ENCODE measurements around the gene AASDH. TPM values are rescaled to one million over a fixed set of nuclear protein-coding genes. Genes with fewer than 3 reads are reported as not detected.

Gene AASDH
- total and polyA plus RNA-seq, 2 of the 13 experiments (the other 11 are each of a cell fraction or from before 2014, with no cell fraction given) = 12.6 to 14.1 TPM

DNA sequence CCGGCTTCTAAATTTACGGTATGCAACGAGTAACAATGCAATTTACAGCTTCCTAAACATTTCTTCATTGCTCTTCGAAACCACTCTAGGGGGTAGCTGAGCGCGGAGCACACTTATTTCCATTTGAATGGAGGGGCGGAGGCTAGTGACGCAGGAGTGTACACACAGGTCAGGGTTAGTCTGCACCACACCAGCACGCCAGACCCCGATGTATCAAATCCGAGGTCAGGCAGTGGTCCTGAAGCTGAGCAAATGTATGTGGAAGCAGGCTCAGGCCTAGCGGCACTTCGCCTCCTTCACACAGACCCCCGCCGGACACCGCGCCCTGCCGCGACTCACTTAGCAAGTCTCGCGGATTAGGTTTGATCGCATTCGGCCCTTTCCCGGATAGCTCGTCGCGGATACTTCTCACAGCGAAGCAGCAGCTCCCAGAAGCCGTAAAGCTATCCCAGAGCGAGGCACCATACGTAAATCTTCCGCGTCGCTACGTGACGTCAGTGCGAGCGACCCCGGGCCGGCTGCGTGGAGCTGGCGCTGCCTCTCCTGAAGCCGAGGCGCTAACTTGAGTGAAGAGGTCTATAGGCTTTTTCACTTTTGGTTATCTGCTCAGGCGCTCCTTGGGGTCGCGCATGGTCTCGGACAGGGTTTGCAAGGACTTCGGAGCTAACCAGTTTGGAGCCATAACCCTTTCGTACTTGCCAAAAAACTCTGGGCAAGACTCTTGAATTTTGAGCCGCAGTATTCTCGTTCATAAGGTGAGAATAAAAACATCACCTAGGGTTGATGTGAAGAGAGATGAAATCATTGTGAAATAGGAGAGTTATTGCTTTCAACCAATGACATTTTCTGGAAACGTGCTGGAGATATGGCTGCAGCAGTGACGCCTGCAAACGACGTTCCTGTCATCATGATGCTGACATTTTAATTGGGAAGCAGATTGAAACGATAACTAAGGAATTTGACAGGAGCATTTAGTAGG is at the start of gene AASDH (continued):
- no peak for TF ChIP-seq ZNF747 (CRISPR knock-in tag; IDR thresholded peaks at IDR 0.05; ENCODE audit: borderline replicate concordance)
- no peak for TF ChIP-seq SRSF4 (IDR thresholded peaks at IDR 0.05; ENCODE audit: low read depth, low read length, poor library complexity, severe bottlenecking)
- no peak for TF ChIP-seq ZNF720 (CRISPR knock-in tag; IDR thresholded peaks at IDR 0.05)
- peak; percentile 85 for TF ChIP-seq MIER3 (CRISPR knock-in tag; IDR thresholded peaks at IDR 0.05; ENCODE audit: borderline replicate concordance)
- no peak for TF ChIP-seq GPN1 (CRISPR knock-in tag; IDR thresholded peaks at IDR 0.05; ENCODE audit: borderline replicate concordance)
- peak; percentile 98 for TF ChIP-seq GATAD1 (CRISPR knock-in tag; IDR thresholded peaks at IDR 0.05)
- TF ChIP-seq NCOR1 (IDR thresholded peaks at IDR 0.05; ENCODE audit: borderline replicate concordance, low read length) = no peak; the same call in 1 of the 2 replicates
- no peak; the same call in 1 of the 2 replicates for TF ChIP-seq RFXAP (CRISPR knock-in tag; IDR thresholded peaks at IDR 0.05; ENCODE audit: borderline replicate concordance)
- peak; percentile 74; the same call in 1 of the 2 replicates for TF ChIP-seq ZNF772 (CRISPR knock-in tag; IDR thresholded peaks at IDR 0.05)
- no peak for TF ChIP-seq CCAR2 (optimal IDR thresholded peaks at IDR 0.05; ENCODE audit: low read depth, low read length)
- TF ChIP-seq ZNF33A (CRISPR knock-in tag; IDR thresholded peaks at IDR 0.05; ENCODE audit: borderline replicate concordance) = no peak
- TF ChIP-seq, protein P1, sequence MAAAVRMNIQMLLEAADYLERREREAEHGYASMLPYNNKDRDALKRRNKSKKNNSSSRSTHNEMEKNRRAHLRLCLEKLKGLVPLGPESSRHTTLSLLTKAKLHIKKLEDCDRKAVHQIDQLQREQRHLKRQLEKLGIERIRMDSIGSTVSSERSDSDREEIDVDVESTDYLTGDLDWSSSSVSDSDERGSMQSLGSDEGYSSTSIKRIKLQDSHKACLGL (CRISPR knock-in tag; IDR thresholded peaks at IDR 0.05) = peak; percentile 62; the same call in 1 of the 2 replicates
- peak; percentile 95 for TF ChIP-seq YEATS2 (CRISPR knock-in tag; IDR thresholded peaks at IDR 0.05; ENCODE audit: borderline replicate concordance)
- TF ChIP-seq MTF1 (CRISPR knock-in tag; IDR thresholded peaks at IDR 0.05) = no peak
- TF ChIP-seq, protein P2, sequence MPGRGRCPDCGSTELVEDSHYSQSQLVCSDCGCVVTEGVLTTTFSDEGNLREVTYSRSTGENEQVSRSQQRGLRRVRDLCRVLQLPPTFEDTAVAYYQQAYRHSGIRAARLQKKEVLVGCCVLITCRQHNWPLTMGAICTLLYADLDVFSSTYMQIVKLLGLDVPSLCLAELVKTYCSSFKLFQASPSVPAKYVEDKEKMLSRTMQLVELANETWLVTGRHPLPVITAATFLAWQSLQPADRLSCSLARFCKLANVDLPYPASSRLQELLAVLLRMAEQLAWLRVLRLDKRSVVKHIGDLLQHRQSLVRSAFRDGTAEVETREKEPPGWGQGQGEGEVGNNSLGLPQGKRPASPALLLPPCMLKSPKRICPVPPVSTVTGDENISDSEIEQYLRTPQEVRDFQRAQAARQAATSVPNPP (CRISPR knock-in tag; IDR thresholded peaks at IDR 0.05) = no peak
- TF ChIP-seq SIX4 (CRISPR knock-in tag; IDR thresholded peaks at IDR 0.05) = peak; percentile 65; the same call in 1 of the 2 replicates
- TF ChIP-seq ZNF468 (CRISPR knock-in tag; IDR thresholded peaks at IDR 0.05) = peak; percentile 48; the same call in 1 of the 2 replicates
- no peak for TF ChIP-seq ZNF207 (IDR thresholded peaks at IDR 0.05; ENCODE audit: borderline replicate concordance)
- TF ChIP-seq RFX5 (IDR thresholded peaks at IDR 0.05; ENCODE audit: low read depth, low read length) = peak; percentile 62; the same call in 1 of the 2 replicates
- peak; percentile 95 for TF ChIP-seq PHF8 (CRISPR knock-in tag; IDR thresholded peaks at IDR 0.05)
- no peak for TF ChIP-seq ZNF570 (CRISPR knock-in tag; IDR thresholded peaks at IDR 0.05; ENCODE audit: borderline replicate concordance)
- peak; percentile 70; the same call in 1 of the 2 replicates for TF ChIP-seq NR2F2 (IDR thresholded peaks at IDR 0.05; ENCODE audit: borderline replicate concordance, low read depth)
- TF ChIP-seq ZNF75D (CRISPR knock-in tag; IDR thresholded peaks at IDR 0.05; ENCODE audit: borderline replicate concordance) = no peak
- TF ChIP-seq KLF11 (CRISPR knock-in tag; IDR thresholded peaks at IDR 0.05) = no peak
- peak; percentile 100 for TF ChIP-seq CREM (IDR thresholded peaks at IDR 0.05)
- TF ChIP-seq CREM (CRISPR knock-in tag; IDR thresholded peaks at IDR 0.05) = peak; percentile 98
- TF ChIP-seq NR2C2 (CRISPR knock-in tag; IDR thresholded peaks at IDR 0.05; ENCODE audit: borderline replicate concordance) = peak; percentile 93
- peak; percentile 67; the same call in 1 of the 2 replicates for TF ChIP-seq MIER2 (CRISPR knock-in tag; IDR thresholded peaks at IDR 0.05)

Measured in HepG2 (cell line).